ENCODE measurements around the gene CCL27. TPM values are rescaled to one million over a fixed set of nuclear protein-coding genes. Genes with fewer than 3 reads are reported as not detected.

CCL27 gene
- total RNA-seq, 1 donor from 2014 or later: 0.52 TPM

- Histone ChIP-seq H3K27me3 (ENCODE audit: insufficient read depth, low read length) (no peaks in the 10 kb centered on the region), H3K4me3 (ENCODE audit: insufficient read depth, low read depth, low read length) (no peak overlapping the region), H4K20me1 (ENCODE audit: insufficient read depth, low read length) (no peaks in the 10 kb centered on the region), H3K4me1 (ENCODE audit: insufficient read depth, low read length) (peaks cover 17% of the 10 kb centered on the region), H3K4me2 (ENCODE audit: low read length) (no peak overlapping the region), H2AFZ (ENCODE audit: low read depth, low read length) (no peak overlapping the region), H3K36me3 (ENCODE audit: insufficient read depth, low read length) (no peaks in the 10 kb centered on the region), H3K79me2 (ENCODE audit: insufficient read depth, low read length) (no peaks in the 10 kb centered on the region), H3K9me3 (ENCODE audit: insufficient read depth, low read depth, low read length) (no peaks in the 10 kb centered on the region), H3K9ac (ENCODE audit: low read length) (no peak overlapping the region), H3K27ac (ENCODE audit: low read depth, low read length) (no peak overlapping the region)
- TF ChIP-seq, protein P1, sequence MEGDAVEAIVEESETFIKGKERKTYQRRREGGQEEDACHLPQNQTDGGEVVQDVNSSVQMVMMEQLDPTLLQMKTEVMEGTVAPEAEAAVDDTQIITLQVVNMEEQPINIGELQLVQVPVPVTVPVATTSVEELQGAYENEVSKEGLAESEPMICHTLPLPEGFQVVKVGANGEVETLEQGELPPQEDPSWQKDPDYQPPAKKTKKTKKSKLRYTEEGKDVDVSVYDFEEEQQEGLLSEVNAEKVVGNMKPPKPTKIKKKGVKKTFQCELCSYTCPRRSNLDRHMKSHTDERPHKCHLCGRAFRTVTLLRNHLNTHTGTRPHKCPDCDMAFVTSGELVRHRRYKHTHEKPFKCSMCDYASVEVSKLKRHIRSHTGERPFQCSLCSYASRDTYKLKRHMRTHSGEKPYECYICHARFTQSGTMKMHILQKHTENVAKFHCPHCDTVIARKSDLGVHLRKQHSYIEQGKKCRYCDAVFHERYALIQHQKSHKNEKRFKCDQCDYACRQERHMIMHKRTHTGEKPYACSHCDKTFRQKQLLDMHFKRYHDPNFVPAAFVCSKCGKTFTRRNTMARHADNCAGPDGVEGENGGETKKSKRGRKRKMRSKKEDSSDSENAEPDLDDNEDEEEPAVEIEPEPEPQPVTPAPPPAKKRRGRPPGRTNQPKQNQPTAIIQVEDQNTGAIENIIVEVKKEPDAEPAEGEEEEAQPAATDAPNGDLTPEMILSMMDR (IDR thresholded peaks at IDR 0.05; ENCODE audit: insufficient read depth, low read depth, low read length): no peak
- no peak for TF ChIP-seq EZH2 (IDR thresholded peaks at IDR 0.05; ENCODE audit: insufficient read depth, low read length)
- H3K9me3 Mint-ChIP-seq (ENCODE audit: unreplicated experiment): no peaks in the 10 kb centered on the region
- peaks cover 20% of the 10 kb centered on the region for H3K4me1 Mint-ChIP-seq (ENCODE audit: low read depth, unreplicated experiment)
- H3K27me3 Mint-ChIP-seq (ENCODE audit: low read depth, unreplicated experiment): peaks cover 5% of the 10 kb centered on the region
- no peak for FAIRE-seq
- H3K36me3 Mint-ChIP-seq (ENCODE audit: low read depth, unreplicated experiment): peaks cover 15% of the 10 kb centered on the region
- no peak overlapping the region for H3K4me3 Mint-ChIP-seq (ENCODE audit: unreplicated experiment)
- DNase-seq (ENCODE audit: low read depth): no peak
- H3K27ac Mint-ChIP-seq (ENCODE audit: unreplicated experiment): no peak overlapping the region
These were observed 5.5 kb downstream of the CCL27 start for GRCh38 chr9:34656992-34657391.

DNA sequence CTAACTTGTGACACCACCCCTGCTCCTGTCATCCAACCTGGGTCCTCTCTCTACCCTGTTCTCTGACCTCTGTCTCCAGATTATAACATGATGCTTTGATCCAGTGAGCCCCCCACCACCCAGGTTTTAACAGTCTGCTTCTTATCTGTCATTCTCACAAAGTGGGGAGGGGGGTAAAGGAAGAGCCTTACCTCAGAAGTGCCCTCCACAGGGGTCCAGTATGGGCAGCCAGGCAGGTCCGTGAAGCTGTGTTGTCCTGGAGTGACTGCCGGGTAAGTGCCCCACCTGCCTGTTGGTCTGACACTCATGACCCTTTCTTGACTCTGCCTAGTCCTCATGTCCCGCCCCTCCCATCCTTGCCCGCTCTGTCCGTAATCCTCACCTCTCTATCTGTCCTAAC, 7.1 kb downstream of the CCL27 start:
- DNase-seq (ENCODE audit: low read depth): no peak
- no peaks in the 10 kb centered on the region for H3K9me3 ChIP-seq (ENCODE audit: insufficient read depth, low read depth, low read length)
- peaks cover 29% of the 10 kb centered on the region for H3K4me1 Mint-ChIP-seq (ENCODE audit: low read depth, unreplicated experiment)
- H3K4me1 ChIP-seq (ENCODE audit: insufficient read depth, low read length): peaks cover 27% of the 10 kb centered on the region
- no peak for FAIRE-seq
- no peak overlapping the region for H3K4me3 Mint-ChIP-seq (ENCODE audit: unreplicated experiment)
- TF ChIP-seq, protein P1 (IDR thresholded peaks at IDR 0.05; ENCODE audit: insufficient read depth, low read depth, low read length): no peak
- TF ChIP-seq EZH2 (IDR thresholded peaks at IDR 0.05; ENCODE audit: insufficient read depth, low read length): no peak
- H3K79me2 ChIP-seq (ENCODE audit: insufficient read depth, low read length): no peaks in the 10 kb centered on the region
- H3K36me3 Mint-ChIP-seq (ENCODE audit: low read depth, unreplicated experiment): peaks cover 7% of the 10 kb centered on the region
- H3K4me3 ChIP-seq (ENCODE audit: insufficient read depth, low read depth, low read length): no peak overlapping the region
- no peaks in the 10 kb centered on the region for H3K36me3 ChIP-seq (ENCODE audit: insufficient read depth, low read length)
- H3K27me3 ChIP-seq (ENCODE audit: insufficient read depth, low read length): no peaks in the 10 kb centered on the region
- H3K9me3 Mint-ChIP-seq (ENCODE audit: unreplicated experiment): no peaks in the 10 kb centered on the region
- peaks cover 5% of the 10 kb centered on the region for H3K27me3 Mint-ChIP-seq (ENCODE audit: low read depth, unreplicated experiment)
- no peak overlapping the region for H3K27ac ChIP-seq (ENCODE audit: low read depth, low read length)
- H3K27ac Mint-ChIP-seq (ENCODE audit: unreplicated experiment): no peak overlapping the region
- no peak overlapping the region for H3K9ac ChIP-seq (ENCODE audit: low read length)
- H2AFZ ChIP-seq (ENCODE audit: low read depth, low read length): no peak overlapping the region
- no peaks in the 10 kb centered on the region for H4K20me1 ChIP-seq (ENCODE audit: insufficient read depth, low read length)
- H3K4me2 ChIP-seq (ENCODE audit: low read length): no peak overlapping the region

DNA sequence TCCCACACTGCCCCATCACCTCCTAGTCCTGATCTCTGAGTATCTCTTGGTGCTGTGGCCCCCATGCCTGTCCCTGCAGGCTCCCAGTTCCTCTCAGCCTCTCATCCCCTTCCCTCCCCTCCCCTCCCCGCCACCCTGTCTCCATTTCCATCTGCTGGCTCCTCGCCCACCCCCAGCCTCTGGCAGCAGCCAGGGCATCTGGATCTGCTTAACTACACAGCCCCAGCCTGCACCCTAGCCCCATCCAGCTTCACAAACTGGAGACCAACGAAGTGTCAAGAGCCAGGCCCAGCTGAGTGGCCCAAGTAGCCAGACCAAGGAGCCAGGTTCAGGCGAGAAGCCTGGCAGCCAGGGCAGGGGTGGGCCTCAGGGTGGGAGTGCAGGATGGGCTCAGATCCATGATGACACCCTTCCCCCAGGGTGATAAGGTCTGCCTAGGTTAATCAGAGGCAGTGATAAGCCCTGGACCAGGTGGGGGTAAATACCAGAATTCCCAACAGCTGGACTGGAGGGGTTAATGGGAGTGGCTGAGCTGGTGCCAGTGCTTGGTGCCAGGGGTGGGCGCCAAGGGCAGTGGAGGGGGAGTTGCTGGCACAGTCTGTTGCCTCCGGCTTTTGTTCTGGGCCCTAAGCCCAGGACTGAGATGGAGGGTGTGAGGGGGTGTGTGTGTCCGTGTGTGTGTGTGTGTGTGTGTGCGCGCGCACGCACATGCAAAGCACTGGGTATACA, 8.0 kb downstream of the CCL27 start:
- peaks cover 5% of the 10 kb centered on the region for H3K27me3 Mint-ChIP-seq (ENCODE audit: low read depth, unreplicated experiment)
- peaks cover 29% of the 10 kb centered on the region for H3K4me1 Mint-ChIP-seq (ENCODE audit: low read depth, unreplicated experiment)
- H3K4me1 ChIP-seq (ENCODE audit: insufficient read depth, low read length): peaks cover 27% of the 10 kb centered on the region
- TF ChIP-seq EZH2 (IDR thresholded peaks at IDR 0.05; ENCODE audit: insufficient read depth, low read length): no peak
- TF ChIP-seq, protein P1 (IDR thresholded peaks at IDR 0.05; ENCODE audit: insufficient read depth, low read depth, low read length): no peak
- no peaks in the 10 kb centered on the region for H4K20me1 ChIP-seq (ENCODE audit: insufficient read depth, low read length)
- H3K9ac ChIP-seq (ENCODE audit: low read length): no peak overlapping the region
- no peaks in the 10 kb centered on the region for H3K9me3 ChIP-seq (ENCODE audit: insufficient read depth, low read depth, low read length)
- H3K36me3 ChIP-seq (ENCODE audit: insufficient read depth, low read length): no peaks in the 10 kb centered on the region
- H3K36me3 Mint-ChIP-seq (ENCODE audit: low read depth, unreplicated experiment): peaks cover 7% of the 10 kb centered on the region
- DNase-seq (ENCODE audit: low read depth) (no peak), FAIRE-seq (no peak)
- no peaks in the 10 kb centered on the region for H3K79me2 ChIP-seq (ENCODE audit: insufficient read depth, low read length)
- H3K4me3 ChIP-seq (ENCODE audit: insufficient read depth, low read depth, low read length): no peak overlapping the region
- H2AFZ ChIP-seq (ENCODE audit: low read depth, low read length): no peak overlapping the region
- H3K27ac Mint-ChIP-seq (ENCODE audit: unreplicated experiment): no peak overlapping the region
- H3K4me3 Mint-ChIP-seq (ENCODE audit: unreplicated experiment): no peak overlapping the region
- H3K9me3 Mint-ChIP-seq (ENCODE audit: unreplicated experiment): no peaks in the 10 kb centered on the region
- no peak overlapping the region for H3K27ac ChIP-seq (ENCODE audit: low read depth, low read length)
- H3K27me3 ChIP-seq (ENCODE audit: insufficient read depth, low read length): no peaks in the 10 kb centered on the region
- H3K4me2 ChIP-seq (ENCODE audit: low read length): no peak overlapping the region

All from astrocyte (in vitro differentiated cells and primary cell).